Neuronal stem cell (in vitro differentiated cells): Measurements from ENCODE around the gene SMAD1.

Experiments used
- DNase-seq: peaks from one replicate; pipeline ENCODE4 v3.0.0-alpha.2; 2013; ENCODE audit warnings: low spot score
- H2AFZ ChIP-seq: one replicate; pipeline ENCODE4 v1.6.1; 2013; ENCODE audit warnings: mild to moderate bottlenecking, low read length, inconsistent platforms
- H2AK5ac ChIP-seq: 2 replicates; pipeline ENCODE4 v1.6.1; 2013; ENCODE audit warnings: low read depth, mild to moderate bottlenecking, inconsistent platforms, low read length, moderate library complexity, mixed read lengths
- H2BK120ac ChIP-seq: 2 replicates; pipeline ENCODE4 v1.6.1; 2013; ENCODE audit warnings: low read depth, mild to moderate bottlenecking, inconsistent platforms, low read length, moderate library complexity, mixed read lengths
- H2BK12ac ChIP-seq: one replicate; pipeline ENCODE4 v1.6.1; 2013; ENCODE audit warnings: low read length, inconsistent platforms
- H2BK15ac ChIP-seq: 2 replicates; pipeline ENCODE4 v1.6.1; 2013; ENCODE audit warnings: mild to moderate bottlenecking, low read length, inconsistent platforms, mixed read lengths
- H2BK5ac ChIP-seq: one replicate; pipeline ENCODE4 v1.6.1; 2013; ENCODE audit warnings: inconsistent platforms, mild to moderate bottlenecking, low read length, moderate library complexity
- H3K14ac ChIP-seq: one replicate; pipeline ENCODE4 v1.6.1; 2013; ENCODE audit warnings: low read length, inconsistent platforms
- H3K18ac ChIP-seq: 2 replicates; pipeline ENCODE4 v1.6.1; 2013; ENCODE audit warnings: low read length, inconsistent platforms
- H3K23ac ChIP-seq: 2 replicates; pipeline ENCODE4 v1.6.1; 2013; ENCODE audit warnings: low read depth, mild to moderate bottlenecking, mixed read lengths, low read length, inconsistent platforms; ENCODE audit not compliant: poor library complexity
- H3K27ac ChIP-seq: replicated peaks from 3 replicates; pipeline ENCODE4 v1.5.1; 2013; ENCODE audit warnings: low read length, inconsistent platforms
- H3K27me3 ChIP-seq, 3 experiments: 2 replicates each; pipeline ENCODE4 v1.6.1; 2013; ENCODE audit warnings: low read length in 3 of 3, mild to moderate bottlenecking in 2 of 3, inconsistent platforms in 1 of 3, low read depth in 1 of 3, mixed read lengths in 1 of 3, moderate library complexity in 1 of 3; ENCODE audit not compliant: control insufficient read depth in 3 of 3, insufficient read depth in 3 of 3
- H3K36me3 ChIP-seq, 2 donors: replicated peaks in 1 of 2; 2 replicates each; pipeline ENCODE4 v1.6.1; 2013; ENCODE audit warnings: low read length in 2 of 2; ENCODE audit not compliant: control insufficient read depth in 2 of 2, insufficient read depth in 2 of 2
- H3K4ac ChIP-seq: 2 replicates; pipeline ENCODE4 v1.6.1; 2013; ENCODE audit warnings: inconsistent platforms, mild to moderate bottlenecking, low read length, moderate library complexity
- H3K4me1 ChIP-seq, 2 donors: 1 replicate in 1 of 2; 2 replicates in 1 of 2; pipeline ENCODE4 v1.6.1; 2013; ENCODE audit warnings: low read length in 2 of 2, low read depth in 1 of 2; ENCODE audit not compliant: control insufficient read depth in 2 of 2, insufficient read depth in 1 of 2
- H3K4me2 ChIP-seq: one replicate; pipeline ENCODE4 v1.6.1; 2013; ENCODE audit warnings: mild to moderate bottlenecking, low read length, inconsistent platforms; ENCODE audit not compliant: insufficient read depth, poor library complexity, severe bottlenecking
- H3K4me3 ChIP-seq, 2 donors: 2 replicates each; pipeline ENCODE4 v1.5.1; 2013; ENCODE audit warnings: low read length in 2 of 2, mild to moderate bottlenecking in 2 of 2, inconsistent platforms in 1 of 2, moderate library complexity in 1 of 2
- H3K79me1 ChIP-seq: one replicate; pipeline ENCODE4 v1.6.1; 2013; ENCODE audit warnings: low read depth, mild to moderate bottlenecking, inconsistent platforms, low read length, moderate library complexity
- H3K9ac ChIP-seq: one replicate; pipeline ENCODE4 v1.6.1; 2013; ENCODE audit warnings: mild to moderate bottlenecking, low read depth, low read length, inconsistent platforms; ENCODE audit not compliant: poor library complexity
- H3K9me3 ChIP-seq, 2 donors: replicated peaks in 1 of 2; 2 replicates each; pipeline versions ENCODE3 to v1.6.1; 2013; ENCODE audit warnings: low read length in 2 of 2, mild to moderate bottlenecking in 2 of 2, inconsistent platforms in 1 of 2, low read depth in 1 of 2, mixed read lengths in 1 of 2, moderate library complexity in 1 of 2; ENCODE audit not compliant: control insufficient read depth in 2 of 2, insufficient read depth in 1 of 2
- H4K8ac ChIP-seq: one replicate; pipeline ENCODE4 v1.6.1; 2013; ENCODE audit warnings: low read depth, mild to moderate bottlenecking, inconsistent platforms, low read length, moderate library complexity
- H4K91ac ChIP-seq: one replicate; pipeline ENCODE4 v1.6.1; 2013; ENCODE audit warnings: low read length, low read depth, mild to moderate bottlenecking, inconsistent platforms; ENCODE audit not compliant: poor library complexity
- WGBS, 2 donors: extraction: QIAGEN DNeasy Blood & Tissue Kit; methylation state at CpG; one replicate each; pipeline ENCODE4 v1.1.7; 2013; ENCODE audit warnings: missing lambda C conversion rate in 2 of 2, mixed read lengths in 1 of 2; ENCODE audit not compliant: insufficient read length in 2 of 2, insufficient replicate concordance in 1 of 2; ENCODE audit errors: extremely low coverage in 2 of 2; 5-methylcytosine and 5-hydroxymethylcytosine counted together

Gene SMAD1

GRCh38 chr4:145546175-145546915, 64.7 kb downstream of the SMAD1 start:
- H4K8ac ChIP-seq, result no peak overlapping the region
- H3K9me3 ChIP-seq, result peaks cover 0 to 3% of the 10 kb centered on the region in 2 donors
- no peak overlapping the region for H3K4me2 ChIP-seq
- H3K14ac ChIP-seq, result no peak overlapping the region
- no CpG with 5 or more reads among the region's 7 CpGs for WGBS, 2 donors
- no peak overlapping the region for H4K91ac ChIP-seq
- H3K9ac ChIP-seq, result no peak overlapping the region
- no peaks in the 10 kb centered on the region for H3K27me3 ChIP-seq
- DNase-seq, result no peak
- H2BK120ac ChIP-seq, result no peak overlapping the region
- no peak overlapping the region for H3K18ac ChIP-seq
- H3K27ac ChIP-seq, result no peak overlapping the region
- H3K4me1 ChIP-seq, result peaks cover 0 to 2% of the 10 kb centered on the region in 2 donors
- H2BK12ac ChIP-seq, result no peak overlapping the region
- no peak overlapping the region for H2AFZ ChIP-seq
- H2AK5ac ChIP-seq, result no peak overlapping the region
- H3K79me1 ChIP-seq, result no peaks in the 10 kb centered on the region
- H3K23ac ChIP-seq, result no peak overlapping the region
- no peak overlapping the region for H3K4me3 ChIP-seq
- H3K36me3 ChIP-seq, result peaks cover 6 to 92% of the 10 kb centered on the region in 2 donors
- no peak overlapping the region for H2BK5ac ChIP-seq
- H2BK15ac ChIP-seq, result no peak overlapping the region
- H3K4ac ChIP-seq, result no peak overlapping the region

DNA sequence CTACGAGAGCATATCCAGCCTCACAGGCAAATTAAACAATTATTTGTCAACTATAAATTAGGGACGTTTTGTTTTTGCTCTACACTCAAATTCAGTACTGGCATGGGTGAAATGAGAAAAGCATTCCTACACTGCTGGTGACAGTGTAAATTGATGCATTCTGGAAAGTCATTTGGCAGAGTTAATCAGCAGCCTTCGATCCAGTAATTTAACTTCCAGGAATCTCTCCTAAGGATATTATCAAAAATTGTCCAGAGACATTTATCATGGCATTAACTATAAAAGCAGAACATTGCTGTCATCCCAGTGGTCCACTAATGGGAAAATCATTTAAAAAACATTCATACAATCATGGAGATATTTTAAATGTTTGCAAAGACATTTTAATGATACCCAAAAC, 70.0 kb downstream of the SMAD1 start:
- no peak overlapping the region for H3K23ac ChIP-seq
- H2BK12ac ChIP-seq, result no peak overlapping the region
- no peaks in the 10 kb centered on the region for H3K27me3 ChIP-seq
- no peak overlapping the region for H3K4me3 ChIP-seq
- H3K4ac ChIP-seq, result no peak overlapping the region
- H3K18ac ChIP-seq, result no peak overlapping the region
- DNase-seq, result no peak
- H3K36me3 ChIP-seq, result peaks cover 9 to 96% of the 10 kb centered on the region in 2 donors
- H3K27ac ChIP-seq, result no peak overlapping the region
- no peak overlapping the region for H4K91ac ChIP-seq
- no peak overlapping the region for H3K9ac ChIP-seq
- H3K14ac ChIP-seq, result no peak overlapping the region
- H3K79me1 ChIP-seq, result no peaks in the 10 kb centered on the region
- no peak overlapping the region for H2BK120ac ChIP-seq
- H2BK5ac ChIP-seq, result no peak overlapping the region
- H2BK15ac ChIP-seq, result no peak overlapping the region
- WGBS, 2 donors, result no CpG with 5 or more reads among the region's 3 CpGs
- peaks cover 0 to 21% of the 10 kb centered on the region in 2 donors for H3K9me3 ChIP-seq
- no peak overlapping the region for H3K4me2 ChIP-seq
- H4K8ac ChIP-seq, result no peak overlapping the region
- no peaks in the 10 kb centered on the region for H3K4me1 ChIP-seq
- no peak overlapping the region for H2AFZ ChIP-seq
- no peak overlapping the region for H2AK5ac ChIP-seq

GRCh38 chr4:145552181-145552822, 70.6 kb downstream of the SMAD1 start:
- Histone ChIP-seq H2AFZ (no peak overlapping the region), H3K14ac (no peak overlapping the region), H3K4me1 (no peaks in the 10 kb centered on the region), H3K4me3 (no peak overlapping the region), H3K23ac (no peak overlapping the region), H3K4ac (no peak overlapping the region), H3K9ac (no peak overlapping the region), H3K9me3 (peaks cover 0 to 24% of the 10 kb centered on the region in 2 donors), H3K18ac (no peak overlapping the region), H2BK120ac (no peak overlapping the region), H4K8ac (no peak overlapping the region), H2BK5ac (no peak overlapping the region), H4K91ac (no peak overlapping the region), H3K4me2 (no peak overlapping the region), H3K36me3 (peaks cover 10 to 96% of the 10 kb centered on the region in 2 donors), H3K27me3 (no peaks in the 10 kb centered on the region), H3K79me1 (no peaks in the 10 kb centered on the region), H2BK15ac (no peak overlapping the region), H3K27ac (no peak overlapping the region), H2BK12ac (no peak overlapping the region), H2AK5ac (no peak overlapping the region)
- DNase-seq, result no peak
- no CpG with 5 or more reads among the region's 4 CpGs for WGBS, 2 donors

DNA sequence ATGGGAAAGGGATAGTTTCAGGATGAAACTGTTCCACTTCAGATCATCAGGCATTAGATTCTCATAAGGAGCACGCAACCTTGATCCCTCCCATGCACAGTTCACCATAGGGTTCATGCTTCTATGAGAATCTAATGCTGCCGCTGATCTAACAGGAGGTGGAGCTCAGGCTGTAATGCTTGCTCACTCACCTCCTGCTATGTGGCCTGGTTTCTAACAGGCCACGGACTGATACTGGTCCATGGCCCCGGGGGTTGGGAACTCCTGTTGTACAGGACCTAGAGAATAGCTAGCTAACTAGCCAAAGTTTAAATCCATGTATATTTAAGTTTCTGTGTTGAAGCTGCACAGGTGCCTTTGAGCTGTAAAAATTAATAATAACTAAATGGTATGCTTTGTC, 71.7 kb downstream of the SMAD1 start:
- H4K8ac ChIP-seq, result no peak overlapping the region
- H2AK5ac ChIP-seq, result no peak overlapping the region
- no peak overlapping the region for H2BK15ac ChIP-seq
- H3K14ac ChIP-seq, result no peak overlapping the region
- H2BK120ac ChIP-seq, result no peak overlapping the region
- no peak overlapping the region for H3K4ac ChIP-seq
- whole genome bisulfite sequencing, 2 donors, result no CpG with 5 or more reads among the region's 4 CpGs
- no peak overlapping the region for H3K4me2 ChIP-seq
- H3K79me1 ChIP-seq, result no peaks in the 10 kb centered on the region
- H2AFZ ChIP-seq, result no peak overlapping the region
- H3K23ac ChIP-seq, result no peak overlapping the region
- no peak overlapping the region for H2BK5ac ChIP-seq
- no peak overlapping the region for H2BK12ac ChIP-seq
- H3K9ac ChIP-seq, result no peak overlapping the region
- H3K4me3 ChIP-seq, result no peak overlapping the region
- H3K18ac ChIP-seq, result no peak overlapping the region
- H3K36me3 ChIP-seq, result peaks cover 10 to 97% of the 10 kb centered on the region in 2 donors
- H4K91ac ChIP-seq, result no peak overlapping the region
- no peak overlapping the region for H3K27ac ChIP-seq
- H3K4me1 ChIP-seq, result no peaks in the 10 kb centered on the region
- no peaks in the 10 kb centered on the region for H3K27me3 ChIP-seq
- peaks cover 0 to 26% of the 10 kb centered on the region in 2 donors for H3K9me3 ChIP-seq
- DNase-seq, result no peak
